ENCODE measurements around the gene MRTFB.
A peak's percentile ranks its signal among the peaks of the same experiment; 100 is the strongest.
"Not testable (repeated sequence)": the region's sequence is repeated elsewhere in the genome, so short reads cannot be mapped to it uniquely, and the experiment has no call there.

MRTFB gene

DNA sequence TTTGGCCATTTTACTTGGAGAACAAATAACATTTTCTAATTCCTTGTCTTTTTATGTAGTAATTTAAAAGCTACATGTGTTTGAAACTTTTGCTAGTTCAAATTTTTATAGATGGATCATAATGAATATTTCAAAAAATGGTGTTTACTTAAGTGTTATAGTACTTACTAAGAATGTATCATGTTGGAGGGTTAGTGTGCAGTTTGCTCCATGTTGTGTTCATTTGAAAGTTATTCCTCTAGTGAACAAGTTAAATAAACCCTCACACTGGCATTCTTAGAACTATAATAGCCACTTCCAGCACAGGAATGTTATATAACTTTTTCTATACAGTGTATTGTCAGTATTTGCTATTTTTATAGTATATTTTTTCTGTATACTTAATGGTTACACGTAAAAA lies 62.8 kb downstream of the MRTFB start:
- no peak for DNase-seq

- no peak for DNase-seq
Observed at GRCh38 chr16:14135704-14136103, 64.6 kb downstream of the MRTFB start.

DNA sequence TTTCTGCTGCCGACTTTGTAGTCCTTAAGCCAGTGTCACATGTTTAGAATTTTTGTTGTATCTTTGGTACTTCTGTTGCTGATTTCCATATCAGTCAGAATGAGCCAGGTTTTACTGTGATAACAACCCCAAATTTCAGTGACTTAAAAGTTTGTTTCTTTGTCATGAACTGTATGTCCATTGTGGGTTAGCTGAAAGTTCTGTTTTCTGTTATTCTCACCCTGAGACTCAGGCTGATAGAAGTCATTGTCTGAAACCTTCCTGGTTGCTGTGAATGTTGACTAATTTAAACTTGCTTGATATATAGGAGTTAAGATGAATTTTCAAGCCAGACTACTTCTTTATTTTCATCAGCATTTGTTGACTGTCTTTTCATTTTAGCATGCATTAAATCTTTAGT lies 68.8 kb downstream of the MRTFB start:
- DNase-seq, result no peak

- DNase-seq, result no peak
Observed at GRCh38 chr16:14140923-14141322, 69.8 kb downstream of the MRTFB start.

DNA sequence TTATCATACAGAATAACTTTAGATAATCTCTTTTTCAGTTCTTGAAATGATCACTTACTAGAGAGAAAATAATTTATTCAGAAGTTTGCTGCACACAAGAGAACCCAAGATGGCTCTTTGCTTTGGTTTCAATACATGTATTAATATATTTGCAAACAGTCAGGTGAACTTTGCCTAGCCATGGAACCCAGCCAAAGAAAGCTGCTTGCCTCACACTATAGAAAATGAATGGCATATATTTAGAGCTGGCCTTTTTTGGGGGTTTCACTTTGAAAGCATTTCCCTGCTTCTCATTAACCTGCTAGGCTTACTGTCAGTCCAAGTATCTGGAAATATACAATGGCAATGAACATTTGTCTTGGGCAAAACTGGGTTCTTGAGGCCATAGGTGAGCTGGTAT lies 75.3 kb downstream of the MRTFB start:
- DNase-seq, result peak; percentile 28

DNA sequence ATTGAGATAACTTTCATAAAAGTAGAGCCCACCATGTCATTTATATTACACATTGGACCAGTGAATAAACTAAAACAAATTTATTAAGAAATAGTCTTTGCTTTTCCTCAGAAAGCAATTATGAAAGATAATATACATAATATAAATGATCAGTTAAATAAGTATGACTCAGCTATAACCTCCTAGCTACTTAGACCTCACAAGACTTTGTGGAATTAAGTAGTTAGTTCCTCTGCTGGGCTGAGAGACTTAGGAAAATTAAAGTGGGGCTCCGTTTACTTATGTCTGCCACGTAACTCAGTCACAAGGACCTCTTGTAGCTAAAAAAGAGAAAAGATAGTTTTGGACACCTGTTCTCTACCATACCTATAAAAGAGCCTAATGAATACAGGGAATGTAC lies 76.9 kb downstream of the MRTFB start:
- no peak for DNase-seq

- no peak for DNase-seq
Observed at GRCh38 chr16:14148569-14148968, 77.5 kb downstream of the MRTFB start.

DNA sequence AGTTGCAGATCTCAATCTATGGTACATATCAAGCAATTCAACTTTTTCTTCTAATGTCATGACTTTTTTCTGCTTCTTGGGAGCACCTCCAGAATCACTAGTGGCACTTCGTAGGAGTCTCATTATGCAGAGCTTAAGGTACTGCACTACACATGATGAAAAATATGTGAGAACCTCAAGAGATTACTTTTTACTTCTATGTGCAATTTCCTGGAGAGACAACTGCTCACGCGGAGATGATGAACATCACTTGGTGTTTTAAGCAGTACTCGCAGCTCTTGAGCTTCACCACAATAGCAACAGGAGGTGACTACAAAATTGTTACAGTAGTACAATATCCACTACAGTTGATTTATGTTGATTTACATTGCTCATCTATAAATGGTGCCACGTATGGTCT lies 79.7 kb downstream of the MRTFB start:
- no peak for DNase-seq

DNA sequence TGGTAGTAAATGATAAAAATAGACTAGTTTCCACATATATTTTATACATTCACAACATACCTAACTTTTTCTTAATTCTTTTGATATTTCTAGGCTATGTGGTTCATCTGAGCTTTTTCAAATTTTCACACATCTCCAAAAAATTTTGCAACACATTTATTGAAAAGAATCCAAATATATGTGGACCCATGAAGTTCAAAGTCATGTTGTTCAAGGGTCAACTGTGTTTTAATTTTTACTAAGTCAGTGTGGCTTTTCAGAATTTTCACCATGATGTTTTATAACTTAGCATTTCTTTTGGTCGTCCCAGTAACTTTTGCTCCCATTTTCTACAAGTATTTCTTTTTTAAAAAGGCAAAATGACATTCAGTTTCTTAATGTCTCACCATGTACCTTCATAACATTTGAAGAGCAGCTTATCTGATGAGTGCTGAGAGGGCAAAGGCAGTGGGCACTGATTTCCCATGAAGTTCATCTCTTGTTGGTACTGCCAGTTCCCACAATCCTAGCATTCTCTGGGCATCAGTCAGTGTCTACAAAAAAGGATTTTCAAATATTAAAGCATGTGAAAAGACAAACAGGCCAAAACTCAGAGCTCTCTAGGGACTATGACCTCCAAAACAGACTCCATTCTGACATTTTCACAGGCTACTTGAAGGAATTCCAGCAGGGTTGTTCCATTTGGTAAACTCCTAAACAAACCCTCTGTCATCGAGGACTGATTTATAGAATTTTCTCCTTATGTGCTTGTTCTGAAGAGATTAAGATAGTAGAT lies 80.3 kb downstream of the MRTFB start:
- DNase-seq, result no peak

DNA sequence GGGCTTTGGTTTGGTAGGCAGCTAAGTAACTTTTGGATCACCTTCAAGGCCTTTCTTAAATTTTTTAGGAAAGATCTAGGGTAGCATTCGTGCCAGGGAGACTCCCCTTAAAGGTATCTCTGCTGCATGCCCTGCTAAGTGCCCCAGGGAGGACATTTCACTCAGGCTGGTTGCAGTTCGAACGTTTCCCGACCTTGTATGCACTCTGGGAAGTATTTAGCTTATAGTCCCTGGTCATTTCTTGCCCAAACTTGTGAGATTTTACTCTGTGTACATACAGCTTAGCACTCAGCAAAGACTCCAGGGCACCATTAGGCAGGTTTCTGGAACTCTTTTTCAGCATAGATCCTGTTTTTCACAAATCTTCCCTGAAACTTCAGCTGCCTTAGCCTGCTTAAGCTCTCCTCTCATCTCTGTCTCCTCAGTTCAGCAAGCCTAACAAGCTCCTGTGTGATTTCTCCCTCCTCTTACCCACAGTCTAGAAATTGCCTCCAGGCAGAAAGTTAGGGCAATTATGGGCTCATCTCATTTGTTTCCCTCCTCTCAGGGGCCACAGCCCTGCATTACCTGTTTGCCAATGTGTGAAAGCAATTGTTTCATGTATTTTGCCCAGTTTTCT lies 84.6 kb downstream of the MRTFB start:
- no peak for DNase-seq

- no peak for DNase-seq
Observed at GRCh38 chr16:14164916-14165662, 94.0 kb downstream of the MRTFB start.

DNA sequence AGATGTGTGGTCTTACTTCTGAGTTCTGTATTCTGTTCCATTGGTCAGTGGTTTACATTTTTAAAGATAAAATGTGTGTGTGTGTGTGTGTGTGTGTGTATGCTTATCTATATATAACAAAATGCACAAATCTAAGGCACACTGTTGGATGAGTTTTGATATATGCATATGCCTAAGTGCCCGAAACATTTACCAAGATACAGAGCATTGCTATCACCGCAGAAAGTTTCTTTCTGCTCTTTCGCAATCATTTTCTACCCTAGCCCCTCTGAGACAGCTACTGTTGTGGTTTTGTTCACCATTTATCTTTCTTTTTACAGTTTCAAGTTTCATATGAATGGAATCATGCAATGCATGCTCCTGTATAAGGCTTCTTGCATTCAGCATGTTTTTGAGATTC lies 97.0 kb downstream of the MRTFB start:
- no peak for DNase-seq

DNA sequence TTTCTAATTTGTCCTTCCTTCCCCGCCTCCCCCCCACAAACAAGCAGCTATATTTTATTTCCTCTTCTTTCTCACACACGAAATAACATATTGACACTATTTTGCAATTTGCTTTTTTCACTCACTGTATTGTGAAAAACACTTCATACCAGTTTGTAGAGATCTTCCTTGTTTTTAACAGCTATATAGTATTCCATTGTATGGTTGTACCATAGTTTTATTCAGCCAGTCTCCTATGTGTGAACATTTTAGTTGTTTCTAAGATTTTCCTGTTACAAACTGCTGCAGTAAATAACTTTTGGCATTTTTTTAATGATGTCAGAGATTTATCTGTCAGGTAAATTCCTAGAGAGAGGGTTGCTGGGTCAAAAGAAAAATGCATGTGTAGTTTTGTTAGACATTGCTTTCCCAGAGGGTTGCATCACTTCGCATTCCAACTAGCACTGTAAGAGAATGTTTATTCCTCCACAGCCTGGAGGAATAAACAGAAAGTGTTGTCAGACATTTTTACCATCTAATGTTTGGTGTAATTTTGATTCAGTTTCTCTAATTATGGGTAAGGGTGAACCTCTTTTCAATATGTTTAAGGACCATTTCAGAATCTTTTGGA lies 101.2 kb downstream of the MRTFB start:
- DNase-seq, result no peak

GRCh38 chr16:14175086-14175485 lies 104.0 kb downstream of the MRTFB start:
- no peak for DNase-seq

GRCh38 chr16:14177704-14178103 lies 106.6 kb downstream of the MRTFB start:
- no peak for DNase-seq

GRCh38 chr16:14179116-14179515 lies 108.0 kb downstream of the MRTFB start:
- DNase-seq, result no peak

DNA sequence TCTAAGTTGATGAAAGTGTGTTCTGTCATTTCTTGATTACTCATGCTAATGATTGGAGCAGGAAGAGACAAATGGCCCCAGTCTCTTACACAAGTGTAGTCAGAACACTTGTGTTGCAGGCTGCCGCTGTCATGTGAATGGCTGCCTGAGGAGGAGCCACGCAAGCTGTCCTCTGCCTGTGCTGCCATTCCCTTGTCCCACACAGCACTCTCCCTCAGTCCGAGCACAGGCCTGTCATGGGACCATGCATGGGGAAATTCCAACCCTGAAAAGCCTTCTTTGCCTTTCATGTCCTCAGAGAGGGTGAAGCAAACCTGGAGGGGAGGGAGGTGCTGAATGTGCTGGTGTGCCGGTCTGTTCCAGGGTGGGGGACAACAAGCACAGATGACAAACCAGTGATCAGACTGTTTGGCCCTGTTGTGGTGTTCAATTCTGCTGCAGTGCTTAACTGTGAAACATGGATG lies 109.4 kb downstream of the MRTFB start:
- DNase-seq, result no peak

GRCh38 chr16:14181371-14182050 lies 110.4 kb downstream of the MRTFB start:
- no peak for DNase-seq

GRCh38 chr16:14182999-14183398 lies 111.9 kb downstream of the MRTFB start:
- DNase-seq, result no peak

GRCh38 chr16:14183962-14184361 lies 112.8 kb downstream of the MRTFB start:
- DNase-seq, result not testable (repeated sequence)

DNA sequence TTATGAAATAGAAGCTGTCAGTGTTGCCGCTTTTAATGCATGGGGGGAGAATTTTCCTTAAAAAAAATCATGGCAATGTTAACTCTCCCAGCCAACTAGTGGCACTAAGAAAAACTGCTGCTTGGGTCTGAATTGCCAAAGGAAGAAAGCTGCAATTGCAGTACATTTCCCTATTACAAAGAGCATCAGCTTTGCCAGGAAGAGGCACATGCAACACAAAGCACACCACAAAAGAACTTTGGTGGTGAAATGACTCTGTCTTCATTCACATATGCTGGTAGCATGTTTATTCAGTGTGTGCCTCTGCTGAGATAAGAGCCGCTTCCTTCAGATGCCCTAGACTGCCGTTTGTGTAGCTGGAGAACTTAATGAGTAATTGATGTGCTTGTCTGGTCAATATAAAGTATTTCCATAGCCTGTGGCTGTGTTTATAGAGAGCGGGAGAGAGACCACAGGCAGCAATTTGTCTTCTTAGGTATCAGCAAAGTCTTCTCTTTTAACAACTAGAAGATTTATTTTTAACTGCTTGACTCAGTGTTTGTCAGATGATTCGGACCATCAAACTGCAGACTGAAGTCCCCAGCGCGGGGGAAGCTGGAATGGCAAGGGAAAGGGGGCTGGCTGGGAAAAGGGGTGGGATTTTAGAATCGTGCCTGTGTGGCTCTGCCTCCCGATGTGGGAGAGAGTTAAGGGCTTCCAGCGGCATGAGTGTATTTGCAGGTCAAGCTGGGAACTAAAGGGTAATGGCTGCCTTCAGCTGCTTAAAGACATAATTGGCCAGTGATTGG lies 115.1 kb downstream of the MRTFB start:
- DNase-seq, result no peak

- no peak for DNase-seq
Observed at GRCh38 chr16:14186795-14187221, 115.7 kb downstream of the MRTFB start.
